ENCODE measurements around the gene MCRS1.

DNA sequence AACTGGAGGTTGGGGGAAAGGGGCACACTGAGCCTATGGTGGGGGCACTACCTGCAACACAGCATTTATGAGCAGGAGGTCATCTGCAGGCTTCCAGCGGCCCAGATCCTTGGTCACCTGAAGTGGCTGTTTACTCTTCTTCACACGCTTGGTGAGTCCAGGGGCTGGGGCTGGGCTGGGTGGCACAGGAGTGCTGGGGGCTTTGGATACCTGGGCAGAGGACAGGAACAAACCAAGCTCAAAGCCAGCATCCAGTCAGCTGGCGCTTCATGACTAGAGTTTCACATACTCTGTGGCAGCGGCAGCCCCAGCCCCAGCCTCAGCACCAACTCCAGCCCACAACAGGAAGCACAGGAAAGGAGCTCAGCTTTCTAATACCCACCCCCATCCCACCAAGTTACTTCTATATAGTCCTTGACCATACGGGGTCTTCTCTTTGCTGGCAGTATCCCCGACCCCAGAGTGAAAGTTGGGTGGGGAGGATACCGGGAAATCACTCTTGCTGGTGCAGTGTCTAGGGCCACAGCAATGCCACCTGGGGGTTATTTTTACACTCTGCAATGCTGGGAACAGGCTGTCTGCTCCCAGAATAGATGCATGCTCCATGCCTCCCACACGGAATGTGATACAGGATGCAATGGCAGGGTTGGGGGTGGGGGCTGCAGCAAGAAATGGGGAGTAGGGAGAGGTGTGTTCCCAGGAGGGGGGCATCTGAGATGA, 3.1 kb downstream of the MCRS1 start:
- TF ChIP-seq CTCF (IDR thresholded peaks at IDR 0.05) (no peak), POLR2A (IDR thresholded peaks at IDR 0.05) (no peak), POLR2AphosphoS5 (IDR thresholded peaks at IDR 0.05) (no peak)
